Hepatic stellate cell (primary cell): ENCODE measurements around the gene OR6B2.
"Not testable (repeated sequence)": the region's sequence is repeated elsewhere in the genome, so short reads cannot be mapped to it uniquely, and the experiment has no call there.

Experiments
- DNase-seq: peaks from one replicate; pipeline ENCODE4 v3.0.0; 2011; ENCODE audit warnings: low spot score

OR6B2 gene

DNA sequence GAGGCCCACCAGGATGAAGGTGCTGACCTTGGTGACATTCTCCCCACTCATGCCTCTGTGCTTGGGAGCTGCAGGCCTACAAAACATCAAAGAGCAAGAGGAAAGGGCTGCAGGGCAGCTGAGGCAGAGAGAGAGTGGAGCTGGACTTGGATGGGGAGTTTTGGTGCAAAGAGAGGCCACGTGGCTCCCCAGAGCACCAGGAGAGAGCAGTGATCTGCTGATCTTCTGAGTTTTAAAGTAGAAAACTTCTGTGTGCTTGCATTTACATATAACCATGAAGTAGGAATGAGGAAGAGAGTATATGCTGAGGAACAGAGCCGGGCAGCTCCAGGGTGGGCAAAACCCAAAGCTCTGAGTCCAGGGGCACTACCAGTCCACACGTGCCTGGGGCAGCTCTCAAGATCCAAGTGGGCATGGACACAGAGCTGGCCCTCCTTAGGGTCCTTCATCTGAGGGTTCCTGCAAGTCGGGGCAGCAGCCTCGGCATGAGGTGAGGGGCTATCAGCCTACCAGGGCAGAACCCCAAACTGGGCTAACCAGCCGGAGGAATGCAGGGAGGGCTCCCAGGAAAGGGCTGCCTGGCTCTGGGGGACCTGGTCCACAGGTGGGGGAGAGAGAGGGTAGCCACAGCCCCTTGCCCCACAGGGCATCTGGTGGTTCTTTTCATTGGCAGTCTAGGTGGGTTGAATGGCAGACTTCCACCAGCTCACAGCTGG is at the start of gene OR6B2:
TSS of gene OR6B2 (minus strand) at position 51 of the 716 bp plus-strand sequence. CDS start at position 51, 0 bp downstream.
- DNase-seq: no peak

DNA sequence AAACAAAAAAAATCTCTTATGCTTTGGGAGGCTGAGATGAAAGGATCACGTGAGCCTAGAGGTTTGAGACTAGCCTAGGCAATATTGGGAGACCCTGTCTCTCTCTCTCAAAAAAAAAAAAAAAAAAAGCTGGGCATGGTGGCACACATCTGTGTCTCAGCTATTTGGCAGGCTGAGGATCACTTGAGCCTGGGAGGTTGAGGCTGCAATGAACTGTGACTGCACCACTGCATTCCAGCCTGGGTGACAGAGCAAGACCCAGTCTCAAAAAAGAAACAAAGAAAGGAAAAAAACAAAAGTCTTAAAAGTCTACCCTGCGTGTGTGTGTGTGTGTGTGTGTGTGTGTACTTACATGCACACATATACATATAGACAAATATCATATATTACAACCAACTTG is 48.4 kb upstream of the OR6B2 start:
- no peak for DNase-seq

DNA sequence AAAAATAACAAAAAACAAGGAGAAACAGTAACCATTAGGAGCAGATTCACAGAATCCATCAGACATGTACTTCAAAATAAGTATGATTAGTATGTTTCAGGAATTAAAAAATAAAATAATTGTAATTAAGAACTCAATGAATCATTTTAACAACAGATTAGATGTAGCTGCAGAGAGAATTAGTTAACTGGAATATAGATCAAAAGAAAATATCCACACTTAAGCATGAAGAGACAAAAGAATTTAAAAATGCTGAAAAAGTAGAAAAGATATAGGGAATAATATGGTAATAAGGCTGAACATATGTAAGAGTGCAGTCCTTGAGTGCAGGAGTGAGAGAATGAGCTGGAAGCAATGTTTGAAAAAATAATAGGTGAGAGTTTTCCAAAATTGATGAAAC is 47.2 kb upstream of the OR6B2 start:
- no peak for DNase-seq

DNA sequence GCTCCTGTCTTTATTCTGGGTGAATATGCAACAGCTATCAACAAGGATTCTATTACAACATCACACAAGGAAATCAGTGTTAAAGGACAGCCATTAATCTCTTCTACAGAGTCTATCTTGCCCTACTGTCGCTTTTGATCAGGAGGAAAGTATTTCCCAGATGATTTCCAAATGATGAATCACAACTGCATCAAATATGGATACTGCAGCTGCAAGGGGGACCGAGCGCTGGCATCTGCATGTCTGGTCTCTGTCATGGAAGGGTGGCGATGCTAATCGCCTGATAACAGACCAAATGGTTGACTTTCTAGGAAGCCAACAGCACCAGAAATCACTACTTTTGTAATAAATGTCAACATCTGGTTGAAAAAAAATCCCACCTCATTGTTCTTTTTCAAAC is 44.3 kb upstream of the OR6B2 start:
- DNase-seq: no peak

DNA sequence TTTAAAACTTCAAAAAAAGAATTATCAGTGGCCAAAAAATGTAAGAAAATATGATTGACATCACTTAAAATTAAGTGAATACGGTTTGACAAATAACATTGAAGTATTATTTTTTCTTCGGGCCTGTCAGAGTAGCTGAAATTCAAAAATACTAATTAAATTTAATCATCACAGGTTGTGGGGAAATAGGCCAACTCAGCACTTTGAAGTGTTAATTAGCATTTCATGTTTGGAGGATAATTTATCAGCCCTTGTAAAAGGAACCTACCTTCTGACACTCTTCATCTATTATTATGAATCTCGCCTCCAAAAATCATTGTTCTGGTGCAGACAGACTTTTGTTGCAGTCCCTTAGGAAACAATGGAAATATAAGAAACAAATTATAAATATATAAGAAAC is 40.7 kb upstream of the OR6B2 start:
- no peak for DNase-seq

DNA sequence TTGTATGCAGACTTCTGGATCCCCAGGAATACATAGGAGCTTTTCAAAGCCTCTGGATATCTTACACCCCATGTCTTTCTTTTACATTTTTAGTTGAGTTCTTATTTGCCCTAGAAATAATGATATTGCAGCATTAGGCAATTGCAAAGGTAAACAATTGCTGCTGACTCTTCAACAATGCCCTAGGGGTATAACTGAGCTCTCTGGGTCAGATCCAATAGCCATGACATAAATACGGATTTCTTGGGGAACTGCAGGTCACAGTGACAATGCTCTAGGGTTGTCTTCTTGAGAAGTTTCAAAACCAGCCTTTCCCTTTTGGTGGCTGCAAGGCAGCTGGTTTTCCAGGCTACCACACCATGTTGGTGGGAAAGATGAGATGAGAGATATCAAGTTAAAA is 39.6 kb upstream of the OR6B2 start:
- no peak for DNase-seq

DNA sequence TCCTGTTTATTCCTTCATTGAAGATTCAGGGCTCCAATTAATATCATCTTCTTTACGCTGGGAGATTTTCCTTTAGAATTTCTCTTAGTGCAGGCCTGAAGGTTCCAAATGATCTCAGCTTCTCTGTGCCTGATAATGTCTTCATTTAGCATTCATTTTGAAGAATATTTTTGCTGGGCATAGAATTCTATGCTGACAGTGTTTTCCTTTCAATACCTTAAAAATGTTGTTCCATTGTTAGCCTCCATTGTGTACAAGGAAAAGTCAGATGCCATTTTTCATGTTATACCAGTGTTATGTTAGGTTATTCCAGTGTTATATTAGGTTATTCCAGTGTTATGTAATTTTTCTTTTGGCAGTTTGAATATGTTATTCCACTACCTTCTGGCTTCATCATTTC is 38.0 kb upstream of the OR6B2 start:
- DNase-seq: no peak

DNA sequence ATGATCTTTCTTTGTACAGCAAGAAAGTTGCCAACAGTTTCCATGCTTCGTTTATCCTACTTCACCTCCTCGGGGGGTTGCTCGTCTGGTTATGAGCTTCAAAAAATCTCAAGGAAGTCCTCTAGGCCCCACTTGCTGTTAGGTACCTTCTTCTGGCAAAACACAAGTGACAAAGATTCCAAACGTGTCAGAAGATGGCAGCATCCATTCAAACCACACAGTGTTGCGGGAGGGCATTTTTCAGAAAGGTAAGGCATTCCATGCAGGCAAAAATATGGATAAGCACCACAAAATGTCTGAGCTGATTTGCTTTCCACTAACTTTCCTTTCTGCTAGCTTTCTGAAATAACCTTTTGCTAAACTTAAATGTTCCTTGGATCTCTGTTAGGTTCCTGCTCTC is 36.3 kb upstream of the OR6B2 start:
- no peak for DNase-seq

DNA sequence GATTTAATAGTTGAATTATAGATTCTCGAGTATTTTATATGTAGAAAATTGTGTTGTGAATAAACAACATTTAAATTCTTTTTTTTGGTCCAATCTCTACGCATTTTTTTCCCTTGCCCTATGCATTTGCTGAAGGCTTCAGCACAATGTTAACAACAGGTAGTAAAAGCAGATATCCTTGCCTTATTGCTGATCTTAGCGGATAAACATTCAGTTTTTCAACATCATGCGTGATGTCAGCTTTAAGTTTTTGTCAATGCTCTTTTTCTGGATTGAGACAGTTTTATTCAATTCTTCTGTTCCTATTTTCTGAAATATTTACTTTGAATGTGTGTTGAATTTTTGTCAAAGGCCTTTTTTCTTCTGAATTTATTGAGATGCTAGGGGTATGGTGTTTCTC is 34.7 kb upstream of the OR6B2 start:
- no peak for DNase-seq

DNA sequence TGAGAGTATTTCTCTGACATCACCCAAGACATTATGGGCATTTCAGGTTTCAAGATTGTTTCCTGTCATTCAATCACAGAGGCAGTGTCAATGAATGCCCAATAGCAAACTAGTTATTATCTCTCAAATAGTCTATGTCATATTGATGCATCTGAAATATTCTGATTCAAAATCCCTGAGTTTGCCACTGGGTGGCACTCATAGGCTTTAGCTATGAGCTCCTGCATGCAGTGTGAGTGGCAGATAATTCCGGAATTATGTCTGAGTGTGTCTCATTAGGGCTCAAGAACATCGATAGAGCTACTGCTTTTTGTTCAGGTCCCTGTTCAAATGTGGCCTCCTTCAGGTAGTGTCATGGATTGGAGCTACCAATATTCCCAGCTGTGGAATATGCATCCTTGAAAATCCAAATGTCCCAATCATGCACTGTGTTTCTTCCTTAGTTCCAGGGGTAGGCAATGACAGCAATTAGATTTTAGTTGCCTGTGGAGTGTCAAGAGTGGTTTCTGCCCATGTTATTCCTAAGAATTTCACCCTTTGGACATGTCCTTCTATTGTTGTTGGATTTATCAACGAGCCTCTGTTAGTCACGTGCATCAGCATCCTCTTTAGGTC is 30.9 kb upstream of the OR6B2 start:
- DNase-seq: peak; percentile 35

DNA sequence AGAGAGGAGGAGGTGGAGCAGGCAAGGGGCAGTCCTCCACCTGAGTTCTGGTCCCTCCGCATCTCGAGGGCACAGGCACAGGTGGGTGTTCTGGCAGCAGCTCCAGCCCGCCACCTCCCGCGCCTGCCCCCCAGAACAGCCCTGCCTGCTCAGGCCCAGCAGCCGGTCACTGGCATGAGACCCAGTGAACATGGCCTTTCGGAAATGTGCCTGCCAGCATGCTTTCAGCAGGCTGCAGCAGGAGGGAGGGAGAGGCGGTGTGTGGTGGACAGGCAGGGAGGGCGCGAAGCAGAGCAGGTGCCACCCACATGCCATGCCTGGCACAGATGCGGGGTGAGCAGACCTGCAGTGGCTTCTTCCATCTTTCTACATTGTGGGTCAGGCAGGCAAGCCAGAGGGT is 26.4 kb upstream of the OR6B2 start:
- DNase-seq: no peak

DNA sequence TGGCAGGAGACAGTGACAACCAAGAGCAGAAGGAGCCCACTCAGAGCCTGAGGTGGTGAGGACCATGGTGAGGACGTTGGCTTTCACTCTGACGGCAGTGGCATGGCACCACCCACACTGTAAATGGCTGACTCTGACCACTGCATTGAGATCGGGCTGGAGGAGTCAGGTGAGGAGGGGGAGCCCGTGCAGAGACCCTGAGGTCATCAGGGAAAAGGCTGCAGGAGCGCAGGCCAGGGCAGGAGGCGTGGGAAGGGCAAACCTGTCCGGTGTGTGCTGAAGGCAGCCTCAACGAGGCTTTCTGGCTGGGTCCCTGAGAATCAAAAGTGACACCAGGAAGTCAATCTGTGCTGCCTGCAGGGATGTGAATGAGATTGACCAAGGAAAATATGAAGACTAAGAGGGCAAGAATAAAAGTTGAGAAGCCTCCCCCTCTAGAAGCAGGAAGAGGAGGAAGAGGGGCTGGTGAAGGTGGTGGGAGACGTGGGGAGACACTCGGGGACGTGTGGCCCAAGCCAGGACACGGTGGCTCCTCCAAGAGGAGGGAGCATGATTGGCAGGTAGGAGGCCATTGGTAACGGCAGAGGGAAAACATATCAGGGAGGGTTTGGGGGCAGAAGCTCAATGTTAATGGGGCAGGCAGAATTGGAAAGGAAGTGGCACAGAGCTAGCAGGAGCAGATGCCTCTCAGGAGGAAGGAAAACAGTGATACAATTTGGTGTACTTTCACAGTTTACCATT is 25.1 kb upstream of the OR6B2 start:
- no peak for DNase-seq

DNA sequence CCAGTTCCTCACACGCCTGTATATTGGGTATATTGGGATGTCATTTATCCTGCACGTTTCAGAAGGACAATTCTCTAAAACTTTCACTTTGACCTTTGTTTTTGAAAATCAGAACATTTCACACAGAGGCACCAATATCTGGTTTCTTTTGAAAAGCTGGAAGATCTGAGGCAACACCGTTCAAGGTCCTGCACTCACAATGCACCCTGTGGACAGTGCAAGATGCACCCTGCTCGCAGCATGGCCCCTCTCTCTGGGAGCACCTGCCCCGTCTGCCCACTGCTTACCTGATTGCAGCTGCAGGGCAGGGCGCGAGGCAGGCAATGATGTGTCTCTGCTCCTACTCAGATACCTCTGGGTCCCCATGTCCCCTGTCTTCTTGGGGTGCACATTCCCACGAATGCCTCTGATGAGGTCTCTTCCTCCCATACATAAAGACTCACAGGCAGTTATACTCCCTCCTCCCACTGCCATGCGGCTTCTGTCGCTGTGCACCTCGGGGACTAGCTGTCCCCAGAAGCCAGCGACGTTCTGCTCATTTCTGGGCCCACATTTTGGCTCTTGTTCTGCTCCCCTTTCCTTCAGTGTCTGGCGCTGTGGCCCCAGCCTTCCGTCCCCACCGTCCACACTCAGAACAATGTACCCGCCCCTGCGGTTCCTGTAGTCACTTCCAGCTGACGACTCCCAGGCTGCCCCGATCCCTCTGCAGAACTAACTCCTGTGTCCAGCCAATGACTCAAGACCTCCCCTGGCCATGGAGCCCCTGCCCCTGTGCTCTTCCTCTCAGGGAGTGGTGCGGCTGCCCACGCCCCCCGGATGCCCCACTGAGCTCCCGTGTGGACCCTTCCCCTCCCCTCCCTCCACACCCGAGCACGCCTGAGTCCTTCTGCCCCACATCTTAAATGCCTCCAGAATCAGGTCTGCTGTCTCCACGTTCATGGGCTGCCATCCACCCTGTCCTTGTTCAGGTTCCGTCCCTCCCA is 23.2 kb upstream of the OR6B2 start, which contains the start of gene OR6B3:
TSS of gene OR6B3 (minus strand) at position 349 of the 983 bp plus-strand sequence.
- no peak for DNase-seq

DNA sequence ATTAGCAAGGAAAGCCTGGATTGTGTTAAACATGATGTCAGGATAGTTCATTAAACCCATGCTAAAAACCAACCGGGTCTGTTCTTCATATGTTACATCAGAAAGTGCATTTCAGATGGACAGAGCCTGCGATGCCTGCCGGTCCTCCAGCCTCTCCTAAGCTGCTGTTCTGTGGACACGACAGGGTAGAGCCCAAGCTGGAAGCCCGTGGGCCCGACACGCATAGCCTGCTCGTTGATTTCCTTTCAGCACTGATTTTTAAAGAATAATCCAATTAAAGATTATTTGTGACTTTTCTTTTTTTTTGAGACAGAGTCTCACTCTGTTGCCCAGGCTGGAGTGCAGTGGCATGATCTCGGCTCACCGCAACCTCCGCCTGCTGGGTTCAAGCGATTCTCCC is 22.3 kb upstream of the OR6B2 start:
- no peak for DNase-seq

DNA sequence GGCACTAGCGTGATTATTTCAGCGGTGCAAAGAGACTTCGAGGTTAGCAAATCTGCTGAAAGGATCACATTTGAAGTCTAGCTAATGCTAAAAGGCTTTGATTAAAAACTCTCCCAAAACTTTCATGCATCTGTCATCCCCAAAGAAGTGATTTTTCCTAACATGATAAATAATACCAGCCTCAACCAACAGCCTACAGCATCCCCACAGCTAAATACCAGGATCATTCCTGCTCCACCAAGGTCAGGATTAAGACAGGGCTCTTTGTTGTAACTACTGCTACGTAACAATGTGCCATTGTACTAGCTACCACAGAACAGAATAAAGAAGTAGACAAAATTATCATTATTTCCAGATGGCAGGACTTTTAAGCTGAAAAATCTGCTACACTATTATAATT is 21.5 kb upstream of the OR6B2 start:
- DNase-seq: no peak

DNA sequence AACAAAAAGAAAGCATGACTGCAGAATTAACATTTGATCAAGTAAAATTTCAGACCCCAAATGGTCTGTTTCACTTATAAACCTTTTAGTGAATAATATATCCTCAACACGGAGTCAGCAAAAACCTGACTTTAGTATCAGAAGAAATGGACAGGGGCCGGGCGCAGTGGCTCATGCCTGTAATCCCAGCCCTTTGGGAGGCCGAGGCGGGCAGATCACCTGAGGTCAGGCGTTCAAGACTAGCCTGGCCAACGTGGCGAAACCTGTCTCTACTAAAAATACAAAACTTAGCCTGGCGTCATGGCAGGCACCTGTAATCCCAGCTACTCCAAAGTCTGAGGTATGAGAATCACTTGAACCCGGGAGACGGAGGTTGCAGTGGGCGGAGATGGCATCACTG is 20.0 kb upstream of the OR6B2 start:
- DNase-seq: no peak

DNA sequence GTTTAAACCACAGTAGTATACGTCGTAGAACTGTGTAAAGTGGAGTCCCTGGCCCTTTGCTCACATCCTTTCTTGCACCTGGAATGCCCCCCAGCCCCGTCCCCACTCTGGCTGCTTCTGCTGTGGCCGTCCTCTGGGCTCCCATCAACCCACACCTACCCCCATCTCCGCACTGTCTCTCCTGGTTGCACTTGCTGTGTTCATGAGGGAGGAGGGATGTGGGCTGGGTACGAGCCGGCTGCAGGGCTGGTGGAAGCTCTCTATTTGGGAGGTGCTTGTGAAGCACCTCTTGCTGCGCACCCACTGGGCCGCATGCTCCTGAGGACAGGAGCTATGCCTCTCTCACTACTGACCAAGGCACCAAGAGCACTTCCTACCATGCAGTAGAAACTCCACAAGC is 18.0 kb upstream of the OR6B2 start:
- no peak for DNase-seq

DNA sequence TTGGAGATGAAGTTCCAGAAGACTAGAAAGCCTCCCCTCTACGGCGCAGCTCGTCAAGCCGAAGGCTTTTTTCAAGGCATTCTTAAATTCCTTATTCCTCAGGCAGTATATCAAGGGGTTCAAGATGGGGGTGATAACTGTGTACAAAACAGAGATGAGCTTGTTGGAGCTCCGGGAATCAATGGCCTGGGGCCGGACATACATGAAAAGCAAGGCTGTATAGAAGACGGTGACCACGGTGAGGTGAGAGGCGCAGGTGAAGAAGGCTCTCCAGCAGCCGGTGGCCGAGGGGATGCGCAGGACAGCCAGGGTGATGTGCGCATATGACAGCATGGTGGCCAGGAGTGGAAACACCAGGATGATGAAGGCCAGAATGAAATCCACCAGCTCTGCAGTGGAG is 14.9 kb upstream of the OR6B2 start:
- DNase-seq: no peak

DNA sequence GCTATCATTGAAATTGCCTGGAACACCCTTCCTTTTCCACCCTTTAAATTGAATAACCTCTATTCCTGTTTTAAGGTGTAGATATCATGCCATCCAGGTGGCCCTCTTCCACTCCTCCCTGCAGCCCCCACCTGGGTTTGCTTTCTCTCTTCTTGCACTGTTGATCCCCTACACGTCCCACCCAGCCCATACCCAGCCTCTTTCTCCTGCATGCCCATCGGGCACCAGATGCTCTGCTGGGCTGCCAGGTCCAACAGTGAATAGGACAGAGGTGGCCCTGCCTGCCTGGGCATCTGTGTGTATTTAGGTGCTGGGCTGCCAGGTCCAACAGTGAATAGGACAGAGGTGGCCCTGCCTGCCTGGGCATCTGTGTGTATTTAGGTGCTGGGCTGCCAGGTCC is 13.9 kb upstream of the OR6B2 start:
- not testable (repeated sequence) for DNase-seq

DNA sequence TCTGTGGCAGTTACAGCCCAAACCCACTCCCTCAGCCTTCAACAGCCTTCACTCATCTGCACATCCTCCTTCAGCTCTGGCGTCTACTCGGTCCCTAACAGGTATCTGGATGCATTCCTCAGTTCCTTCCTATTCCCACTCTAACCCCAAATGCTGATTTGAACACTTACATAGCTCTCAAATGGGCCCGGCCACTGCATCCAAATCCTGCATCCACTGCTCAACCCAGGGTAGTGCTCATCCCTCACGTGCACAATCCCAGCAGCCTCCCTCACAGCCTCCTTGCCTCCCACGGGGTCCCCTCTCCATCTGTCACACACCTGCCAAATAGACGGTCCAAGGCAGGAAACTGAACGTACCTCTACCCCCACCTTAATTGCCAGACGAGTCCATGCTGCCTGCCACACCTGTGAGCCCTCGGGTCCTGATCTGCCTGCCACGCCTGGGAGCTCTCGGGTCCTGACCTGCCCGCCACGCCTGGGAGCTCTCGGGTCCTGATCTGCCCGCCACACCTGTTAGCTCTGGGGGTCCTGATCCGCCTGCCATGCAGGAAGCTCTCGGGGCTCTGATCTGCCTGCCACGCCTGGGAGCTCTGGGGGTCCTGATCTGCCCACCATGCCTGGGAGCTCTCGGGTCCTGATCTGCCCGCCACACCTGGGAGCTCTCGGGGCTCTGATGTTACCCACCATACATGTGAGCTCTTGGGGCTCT is 13.2 kb upstream of the OR6B2 start:
- DNase-seq: no peak

DNA sequence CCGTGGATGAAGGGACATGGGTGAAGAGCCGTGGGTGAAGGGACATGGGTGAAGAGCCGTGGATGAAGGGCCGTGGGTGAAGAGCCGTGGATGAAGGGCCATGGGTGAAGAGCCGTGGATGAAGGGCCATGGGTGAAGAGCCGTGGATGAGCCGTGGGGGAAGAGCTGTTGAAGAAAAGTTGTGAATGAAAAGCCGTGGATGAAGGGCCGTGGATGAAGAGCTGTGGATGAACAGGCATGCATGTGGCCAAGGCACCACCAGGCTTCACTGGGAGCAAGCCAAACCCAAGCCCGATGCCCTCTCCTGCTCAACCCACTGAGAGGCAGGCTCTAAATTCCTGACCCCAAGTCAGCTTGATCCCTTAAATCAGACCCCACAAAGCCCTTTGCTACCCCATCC is 12.5 kb upstream of the OR6B2 start:
- no peak for DNase-seq
